ENCODE data around the gene SLCO3A1.

Gene SLCO3A1

GRCh38 chr15:92001307-92001706 lies 147.8 kb downstream of the SLCO3A1 start:
- no peak for DNase-seq (ENCODE audit: extremely low read depth, low read depth)
- TF ChIP-seq CTCF (IDR thresholded peaks at IDR 0.05; ENCODE audit: low read depth, low read length), result no peak

- TF ChIP-seq CTCF (IDR thresholded peaks at IDR 0.05; ENCODE audit: low read depth, low read length), result no peak
Measured at GRCh38 chr15:92002666-92003065, 149.2 kb downstream of the SLCO3A1 start.

GRCh38 chr15:92003515-92004067 lies 150.1 kb downstream of the SLCO3A1 start:
- no peak for TF ChIP-seq CTCF (IDR thresholded peaks at IDR 0.05; ENCODE audit: low read depth, low read length)
- no peak for DNase-seq (ENCODE audit: extremely low read depth, low read depth)

More at GRCh38 chr15:92002666-92003065, 149.2 kb downstream of the SLCO3A1 start:
- DNase-seq (ENCODE audit: extremely low read depth, low read depth), result no peak

DNA sequence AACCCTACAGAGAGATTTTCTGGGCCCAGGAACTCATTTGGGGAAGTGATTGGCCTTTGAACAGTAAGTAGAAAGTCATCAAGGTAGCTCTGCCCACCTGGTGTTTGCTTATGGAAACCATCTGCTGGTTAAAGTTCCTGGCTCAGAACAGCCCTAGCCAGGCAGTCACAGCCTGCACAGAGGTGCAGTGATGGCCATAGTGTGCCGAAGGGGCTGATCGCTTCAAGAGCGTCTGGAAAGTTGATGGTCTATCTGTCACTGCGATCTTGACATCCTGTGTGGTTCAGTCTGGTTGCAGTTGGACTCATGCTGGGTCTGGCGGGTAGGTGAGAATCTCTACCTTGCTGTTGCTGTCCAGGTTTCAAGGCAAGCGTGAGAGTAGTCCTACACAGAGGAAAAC lies 151.6 kb downstream of the SLCO3A1 start:
- TF ChIP-seq CTCF (IDR thresholded peaks at IDR 0.05; ENCODE audit: low read depth, low read length), result no peak
- no peak for DNase-seq (ENCODE audit: extremely low read depth, low read depth)

DNA sequence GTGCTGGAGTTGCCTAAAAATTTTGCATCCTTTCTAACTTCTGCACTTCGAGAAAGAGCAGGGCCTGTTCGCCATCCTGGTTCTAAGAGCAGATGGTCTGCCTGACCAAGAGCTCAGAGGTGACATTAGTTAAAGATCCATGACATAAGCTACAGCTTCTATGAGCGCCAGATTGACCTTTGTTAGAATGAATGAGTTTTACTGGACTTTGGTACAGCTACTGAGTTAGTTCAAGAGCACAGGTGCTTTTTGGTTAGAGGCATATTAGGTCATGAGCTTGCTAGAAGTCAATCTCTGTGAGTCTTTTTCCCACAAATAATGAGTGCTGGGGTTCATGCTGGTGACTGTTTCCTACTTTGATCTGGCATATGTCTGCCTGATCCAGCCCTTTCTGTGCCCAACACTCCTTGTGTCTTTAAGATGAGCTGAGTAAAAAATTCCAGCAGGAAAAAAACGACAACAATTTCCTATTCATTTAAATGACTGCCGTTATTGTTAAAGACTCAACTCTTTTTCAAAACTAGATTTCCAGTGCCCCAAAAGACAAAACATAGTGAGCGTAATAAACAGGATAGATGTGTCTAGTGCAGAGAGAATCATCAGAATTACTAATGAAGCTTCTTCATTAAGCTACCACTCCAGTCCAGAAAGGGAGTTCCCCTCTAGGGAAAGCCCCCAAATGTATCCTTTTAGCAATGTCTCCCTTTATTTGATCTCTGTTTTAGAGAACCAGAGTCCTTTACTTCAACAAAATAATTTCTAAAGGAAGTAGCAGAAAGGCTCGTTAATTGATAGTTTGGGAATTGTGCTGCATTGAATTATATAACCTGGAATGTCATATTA lies 152.9 kb downstream of the SLCO3A1 start:
- TF ChIP-seq CTCF (IDR thresholded peaks at IDR 0.05; ENCODE audit: low read depth, low read length), result no peak
- DNase-seq (ENCODE audit: extremely low read depth, low read depth), result no peak

DNA sequence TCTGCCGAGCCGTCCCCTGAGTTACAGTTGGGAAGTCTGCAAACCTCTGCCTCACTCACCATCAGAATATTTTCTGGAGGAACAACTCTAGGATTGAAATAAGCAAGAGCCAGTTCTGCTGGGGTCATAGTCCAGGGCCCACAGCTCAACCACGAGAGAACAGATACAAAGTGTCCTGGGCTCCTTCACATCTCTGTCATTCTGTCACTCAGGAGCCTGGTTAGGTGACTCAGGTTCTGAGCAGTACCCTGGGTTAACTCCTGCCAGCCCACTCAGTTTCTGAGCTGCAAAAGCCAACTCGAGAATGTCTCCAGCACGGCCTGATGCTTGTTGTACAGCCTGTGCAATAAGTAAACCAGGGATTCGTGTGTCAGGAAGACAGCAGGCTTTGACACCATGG lies 155.7 kb downstream of the SLCO3A1 start:
- no peak for TF ChIP-seq CTCF (IDR thresholded peaks at IDR 0.05; ENCODE audit: low read depth, low read length)

GRCh38 chr15:92011611-92012367 lies 158.3 kb downstream of the SLCO3A1 start:
- DNase-seq (ENCODE audit: extremely low read depth, low read depth), result no peak
- TF ChIP-seq CTCF (IDR thresholded peaks at IDR 0.05; ENCODE audit: low read depth, low read length), result no peak

More for the DNA sequence above, 155.7 kb downstream of the SLCO3A1 start:
- no peak for DNase-seq (ENCODE audit: extremely low read depth, low read depth)

Measured in AG09319 (cell line).